ENCODE measurements around the gene TUT1.
"Not testable (repeated sequence)": the region's sequence is repeated elsewhere in the genome, so short reads cannot be mapped to it uniquely, and the experiment has no call there.

The TUT1 gene

DNA sequence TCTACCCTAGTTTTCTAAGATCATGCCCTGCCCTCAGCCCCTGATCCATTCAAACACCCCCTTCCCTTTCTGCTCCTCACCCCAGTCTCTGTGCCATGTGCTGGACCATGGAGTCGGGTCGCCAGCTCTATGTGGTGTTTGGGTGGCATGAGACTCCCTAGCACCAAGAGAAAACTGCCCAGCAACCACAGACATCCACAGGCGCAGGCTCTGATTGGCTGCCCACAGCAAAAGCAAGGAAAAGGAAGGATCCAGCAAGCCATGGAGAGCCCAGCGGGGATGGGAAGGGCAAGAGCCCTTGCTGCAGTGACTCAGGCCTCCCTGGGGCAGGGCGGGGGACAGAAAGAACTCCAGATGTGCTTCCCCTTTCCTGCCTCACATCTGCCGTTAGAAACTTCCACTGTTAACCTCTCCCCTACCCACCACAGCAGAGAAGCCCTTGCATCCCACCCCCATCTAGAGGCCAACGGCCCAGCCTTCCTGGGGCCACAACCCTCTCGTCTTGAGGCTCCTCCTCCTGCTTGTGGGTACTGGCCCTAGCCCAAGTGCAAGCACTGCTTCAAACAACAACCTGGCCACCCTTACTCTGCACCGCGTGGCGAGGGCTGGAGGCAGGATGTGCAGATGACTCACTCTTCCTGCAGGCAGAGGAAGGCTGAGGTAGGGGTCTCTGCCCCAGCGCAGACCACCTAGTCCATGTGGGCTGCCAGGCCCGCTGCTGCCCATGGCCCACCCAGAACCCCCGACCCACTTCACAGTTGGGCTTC, 35.0 kb downstream of the TUT1 start:
- peak overlapping the region; percentile 13 for H3K4me3 ChIP-seq (ENCODE audit: low read depth, low read length)

DNA sequence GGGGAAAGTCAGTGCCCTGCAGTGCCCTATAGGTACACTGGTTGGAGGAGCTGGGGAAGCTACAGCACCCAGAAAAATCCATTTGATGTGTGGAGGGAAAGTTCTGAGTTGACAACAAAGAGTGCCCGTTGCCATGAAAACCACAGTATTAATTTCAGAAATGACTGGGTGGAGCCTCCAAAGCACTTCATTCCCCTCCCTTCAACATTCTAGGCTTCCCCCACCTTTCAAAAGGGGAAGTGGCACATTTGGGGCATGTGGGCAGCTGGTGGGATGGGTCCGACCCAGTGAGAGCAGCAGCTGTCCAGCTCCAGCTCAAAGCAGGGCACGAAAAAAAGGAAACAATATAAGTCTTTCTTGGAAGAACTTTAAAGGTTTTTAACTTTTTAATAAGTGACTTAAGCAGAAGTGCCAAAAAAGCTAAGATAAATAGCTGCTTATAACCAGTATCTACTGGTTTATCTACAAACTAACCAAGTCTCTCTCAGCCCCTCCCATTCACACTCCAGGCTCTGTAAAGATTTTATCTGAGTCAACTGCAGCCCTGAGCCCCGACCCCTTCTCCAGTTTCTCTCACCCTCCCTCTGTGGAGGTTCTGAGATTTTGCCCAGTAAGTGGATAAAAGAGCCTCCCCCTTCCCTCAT, 35.7 kb downstream of the TUT1 start:
- peak overlapping the region; percentile 11; the same call in 1 of the 2 replicates for H3K4me3 ChIP-seq (ENCODE audit: low read depth, low read length)
- TF ChIP-seq, protein P1, sequence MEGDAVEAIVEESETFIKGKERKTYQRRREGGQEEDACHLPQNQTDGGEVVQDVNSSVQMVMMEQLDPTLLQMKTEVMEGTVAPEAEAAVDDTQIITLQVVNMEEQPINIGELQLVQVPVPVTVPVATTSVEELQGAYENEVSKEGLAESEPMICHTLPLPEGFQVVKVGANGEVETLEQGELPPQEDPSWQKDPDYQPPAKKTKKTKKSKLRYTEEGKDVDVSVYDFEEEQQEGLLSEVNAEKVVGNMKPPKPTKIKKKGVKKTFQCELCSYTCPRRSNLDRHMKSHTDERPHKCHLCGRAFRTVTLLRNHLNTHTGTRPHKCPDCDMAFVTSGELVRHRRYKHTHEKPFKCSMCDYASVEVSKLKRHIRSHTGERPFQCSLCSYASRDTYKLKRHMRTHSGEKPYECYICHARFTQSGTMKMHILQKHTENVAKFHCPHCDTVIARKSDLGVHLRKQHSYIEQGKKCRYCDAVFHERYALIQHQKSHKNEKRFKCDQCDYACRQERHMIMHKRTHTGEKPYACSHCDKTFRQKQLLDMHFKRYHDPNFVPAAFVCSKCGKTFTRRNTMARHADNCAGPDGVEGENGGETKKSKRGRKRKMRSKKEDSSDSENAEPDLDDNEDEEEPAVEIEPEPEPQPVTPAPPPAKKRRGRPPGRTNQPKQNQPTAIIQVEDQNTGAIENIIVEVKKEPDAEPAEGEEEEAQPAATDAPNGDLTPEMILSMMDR (IDR thresholded peaks at IDR 0.05; ENCODE audit: low read depth, low read length), result no peak

More for the DNA sequence above, 35.0 kb downstream of the TUT1 start:
- TF ChIP-seq, protein P1 (IDR thresholded peaks at IDR 0.05; ENCODE audit: low read depth, low read length), result no peak

DNA sequence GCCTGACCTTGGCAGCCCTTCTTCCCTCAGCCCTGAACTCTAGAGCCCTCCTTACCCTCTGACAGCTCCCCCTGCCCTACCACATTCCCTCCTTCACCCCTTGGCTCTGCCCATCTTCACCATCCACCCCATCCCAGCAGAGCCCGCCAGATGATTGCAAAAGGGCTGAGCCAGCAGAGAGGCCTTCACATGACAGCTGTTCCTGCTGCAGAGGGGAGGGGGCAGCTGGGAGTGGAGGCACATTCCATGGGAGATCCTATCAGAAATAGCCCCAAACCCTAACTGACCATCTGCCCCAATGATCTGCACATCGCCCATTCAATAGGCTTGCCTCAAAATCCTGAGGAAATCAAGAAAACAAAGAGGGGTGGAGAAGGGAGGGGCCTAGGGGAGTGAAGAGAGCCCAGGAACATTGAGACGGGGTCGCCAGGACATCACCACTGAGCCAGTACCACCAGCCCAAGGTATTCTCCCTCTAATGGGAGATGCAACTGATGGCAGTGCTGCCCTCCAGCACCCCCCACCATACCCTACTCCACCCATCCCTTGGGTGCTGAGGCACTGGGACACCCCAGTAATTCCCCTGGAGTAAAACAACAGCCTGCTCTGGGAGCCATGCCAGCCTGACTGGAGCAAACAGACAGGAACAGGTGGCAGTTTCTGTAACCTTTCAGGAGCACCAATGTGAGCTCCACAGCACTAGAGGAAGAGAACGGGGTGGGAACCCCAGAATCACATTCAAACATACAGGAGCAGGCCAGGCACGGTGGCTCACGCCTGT, 36.7 kb downstream of the TUT1 start:
- TF ChIP-seq, protein P1 (IDR thresholded peaks at IDR 0.05; ENCODE audit: low read depth, low read length), result no peak
- H3K4me3 ChIP-seq (ENCODE audit: low read depth, low read length), result peak overlapping the region; percentile 55

DNA sequence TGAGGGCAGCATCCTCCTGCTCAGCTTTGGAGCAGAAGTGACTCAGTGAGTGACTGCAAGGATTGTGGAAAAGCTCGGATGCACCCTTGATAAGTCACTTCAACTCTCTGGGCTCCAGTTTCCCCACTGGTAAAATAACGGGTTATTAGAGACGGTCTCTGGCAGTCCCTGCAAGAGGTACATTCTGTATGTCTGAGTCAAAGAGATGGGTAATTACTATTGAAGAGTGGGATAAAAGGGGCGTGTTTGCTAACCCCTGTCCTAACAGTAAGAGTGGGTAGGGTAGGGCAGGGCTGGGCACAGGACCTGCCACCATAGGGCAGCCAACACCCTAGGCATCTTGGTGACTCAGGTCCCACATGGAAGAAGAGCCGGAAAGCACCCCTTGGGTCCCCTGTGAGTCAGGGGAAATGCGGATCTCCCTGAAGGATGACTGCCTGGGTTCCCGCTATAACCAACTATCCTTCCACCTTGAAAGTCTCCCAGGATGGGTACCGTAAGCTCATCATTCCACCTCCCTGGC, 37.4 kb downstream of the TUT1 start:
- peak overlapping the region; percentile 55 for H3K4me3 ChIP-seq (ENCODE audit: low read depth, low read length)
- TF ChIP-seq, protein P1 (IDR thresholded peaks at IDR 0.05; ENCODE audit: low read depth, low read length), result no peak

DNA sequence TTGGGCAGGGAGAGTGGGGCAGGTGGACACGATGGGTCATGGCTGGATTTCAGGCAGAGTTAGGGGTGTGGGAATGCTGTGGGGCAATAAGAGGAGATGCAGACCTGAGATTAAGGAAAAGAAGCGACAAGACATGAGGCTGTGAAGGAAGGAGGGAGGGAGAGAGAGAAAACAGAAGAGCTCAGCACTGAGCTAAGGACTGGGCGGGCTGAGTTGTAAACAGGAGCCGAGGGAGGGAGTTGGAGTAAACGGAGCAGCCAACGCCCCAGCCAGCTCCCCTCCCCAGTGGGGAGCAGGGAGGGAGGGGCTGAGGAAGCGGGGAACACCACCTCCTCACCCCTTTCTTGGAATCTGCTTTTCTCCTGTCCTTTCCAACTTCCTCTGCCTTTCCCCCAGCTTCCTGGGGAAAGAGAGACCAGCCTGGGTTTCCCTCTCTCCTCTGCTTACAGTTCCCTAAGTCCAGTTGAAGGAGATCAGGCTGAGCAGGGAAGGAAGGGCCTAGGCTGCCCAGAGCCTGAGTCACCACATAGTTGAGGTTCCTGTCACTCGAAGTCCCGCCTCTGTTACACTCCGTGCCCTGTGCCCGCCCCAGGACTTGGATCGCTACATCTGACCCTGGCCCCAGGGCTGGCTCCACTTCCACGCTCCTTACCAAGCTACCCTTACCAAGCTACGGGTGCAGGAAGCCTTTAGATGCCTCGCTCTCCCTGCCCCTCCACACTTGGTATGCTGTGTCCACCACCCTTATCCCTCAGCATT, 38.1 kb downstream of the TUT1 start:
- peak overlapping the region; percentile 55 for H3K4me3 ChIP-seq (ENCODE audit: low read depth, low read length)
- TF ChIP-seq, protein P1 (IDR thresholded peaks at IDR 0.05; ENCODE audit: low read depth, low read length), result no peak

DNA sequence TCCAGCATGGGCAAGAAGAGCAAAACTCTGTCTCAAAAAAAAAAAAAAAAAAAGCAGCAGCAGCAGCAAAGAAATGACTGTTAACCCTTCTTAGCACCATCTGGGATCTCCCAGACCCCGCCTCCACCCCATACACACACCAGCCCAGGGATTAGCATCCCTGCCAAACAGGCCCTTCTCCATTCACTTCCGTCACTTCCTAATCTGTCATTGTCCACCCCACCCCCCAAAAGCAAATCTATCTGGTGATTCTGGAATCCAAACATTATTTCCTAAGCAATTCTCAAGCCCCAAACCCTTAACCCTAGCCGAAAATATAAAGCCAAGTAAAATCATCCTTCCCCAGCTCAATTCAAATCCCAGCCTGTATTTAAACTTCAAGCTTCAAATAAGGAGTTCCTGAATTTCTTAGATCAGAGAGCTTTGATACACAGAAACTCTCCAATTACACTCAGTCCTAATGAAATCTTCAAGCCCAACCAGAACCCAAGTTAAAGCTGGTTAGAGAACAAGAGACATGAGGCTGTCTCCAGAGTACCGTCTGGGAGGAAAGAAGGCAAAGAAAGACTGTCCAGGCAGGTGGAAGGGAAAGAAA, 38.7 kb downstream of the TUT1 start:
- peak overlapping the region; percentile 55 for H3K4me3 ChIP-seq (ENCODE audit: low read depth, low read length)
- TF ChIP-seq, protein P1 (IDR thresholded peaks at IDR 0.05; ENCODE audit: low read depth, low read length), result no peak

DNA sequence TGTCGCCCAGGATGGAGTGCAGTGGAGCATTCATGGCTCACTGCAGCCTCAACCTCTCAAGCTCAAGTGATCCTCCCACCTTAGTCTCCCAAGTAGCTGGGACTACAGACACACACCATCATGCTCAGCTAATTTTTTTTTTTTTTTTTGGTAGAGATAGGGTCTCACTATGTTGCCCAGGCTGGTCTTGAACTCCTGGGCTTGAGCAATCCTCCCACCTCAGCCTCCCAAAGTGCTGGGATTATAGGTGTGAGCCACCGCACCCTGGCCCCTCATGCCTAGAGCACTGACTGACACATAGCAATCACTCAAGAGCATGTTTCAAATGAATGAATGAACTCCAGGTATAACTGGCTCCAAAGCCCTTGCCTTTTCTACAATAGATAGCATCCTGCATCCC, 40.8 kb downstream of the TUT1 start:
- H3K4me3 ChIP-seq (ENCODE audit: low read depth, low read length), result not testable (repeated sequence)
